ENCODE measurements around the gene F5.

The F5 gene

GRCh38 chr1:169483500-169483966 is 102.7 kb downstream of the F5 start:
- DNase-seq (ENCODE audit: low read depth in 2 of 2) = no peak

GRCh38 chr1:169479363-169480066 is 106.8 kb downstream of the F5 start:
- no peak for DNase-seq (ENCODE audit: low read depth in 2 of 2)

- DNase-seq (ENCODE audit: low read depth in 2 of 2) = no peak
Observed at GRCh38 chr1:169478094-169478672, 108.1 kb downstream of the F5 start.

- no peak for DNase-seq (ENCODE audit: low read depth in 2 of 2)
Observed at GRCh38 chr1:169475806-169476387, 110.4 kb downstream of the F5 start.

GRCh38 chr1:169474302-169474995 is 111.8 kb downstream of the F5 start:
- DNase-seq (ENCODE audit: low read depth in 2 of 2) = no peak

GRCh38 chr1:169473347-169473746 is 112.9 kb downstream of the F5 start:
- DNase-seq (ENCODE audit: low read depth in 2 of 2) = no peak

GRCh38 chr1:169472738-169473137 is 113.5 kb downstream of the F5 start:
- DNase-seq (ENCODE audit: low read depth in 2 of 2) = no peak

- no peak for DNase-seq (ENCODE audit: low read depth in 2 of 2)
Observed at GRCh38 chr1:169468982-169469381, 117.3 kb downstream of the F5 start.

- peak in 1 of 2 donors; percentile 12 for DNase-seq (ENCODE audit: low read depth in 2 of 2)
Observed at GRCh38 chr1:169466259-169467230, 119.7 kb downstream of the F5 start.

- no peak for DNase-seq (ENCODE audit: low read depth in 2 of 2)
Observed at GRCh38 chr1:169465281-169465680, 121.0 kb downstream of the F5 start.

Data from stimulated activated CD4-positive, alpha-beta T cell treated with anti-CD3 and anti-CD28 coated beads, Interleukin-1b, Interleukin-23, amount 100 ng/mL, for 4 hours (primary cell).